DMS79 (cell line): Measurements from ENCODE around the gene PLSCR1.

Source experiments
- DNase-seq: peaks from one replicate; lab custom pipeline; 2025; lab: John Stamatoyannopoulos, UW

PLSCR1 gene

GRCh38 chr3:146473726-146474125 is 70.7 kb downstream of the PLSCR1 start:
- DNase-seq = no peak

- no peak for DNase-seq
These were observed 71.8 kb downstream of the PLSCR1 start for GRCh38 chr3:146472611-146473010.

GRCh38 chr3:146471012-146471411 is 73.4 kb downstream of the PLSCR1 start:
- no peak for DNase-seq

GRCh38 chr3:146470425-146470990 is 73.9 kb downstream of the PLSCR1 start:
- no peak for DNase-seq

- no peak for DNase-seq
These were observed 75.0 kb downstream of the PLSCR1 start, which contains the start of gene PLSCR2 for GRCh38 chr3:146469150-146470017. PLSCR2 (minus strand) TSS chr3:146469561; CDS start chr3:146459904, 9,657 bp downstream.

- DNase-seq = no peak
These were observed 75.7 kb downstream of the PLSCR1 start for GRCh38 chr3:146468671-146469149.

GRCh38 chr3:146468234-146468633 is 76.2 kb downstream of the PLSCR1 start:
- no peak for DNase-seq

- DNase-seq = no peak
These were observed 77.8 kb downstream of the PLSCR1 start for GRCh38 chr3:146466604-146467003.

- DNase-seq = no peak
These were observed 78.5 kb downstream of the PLSCR1 start for GRCh38 chr3:146465693-146466465.
